ENCODE results near the gene NDUFA8.

Gene NDUFA8

DNA sequence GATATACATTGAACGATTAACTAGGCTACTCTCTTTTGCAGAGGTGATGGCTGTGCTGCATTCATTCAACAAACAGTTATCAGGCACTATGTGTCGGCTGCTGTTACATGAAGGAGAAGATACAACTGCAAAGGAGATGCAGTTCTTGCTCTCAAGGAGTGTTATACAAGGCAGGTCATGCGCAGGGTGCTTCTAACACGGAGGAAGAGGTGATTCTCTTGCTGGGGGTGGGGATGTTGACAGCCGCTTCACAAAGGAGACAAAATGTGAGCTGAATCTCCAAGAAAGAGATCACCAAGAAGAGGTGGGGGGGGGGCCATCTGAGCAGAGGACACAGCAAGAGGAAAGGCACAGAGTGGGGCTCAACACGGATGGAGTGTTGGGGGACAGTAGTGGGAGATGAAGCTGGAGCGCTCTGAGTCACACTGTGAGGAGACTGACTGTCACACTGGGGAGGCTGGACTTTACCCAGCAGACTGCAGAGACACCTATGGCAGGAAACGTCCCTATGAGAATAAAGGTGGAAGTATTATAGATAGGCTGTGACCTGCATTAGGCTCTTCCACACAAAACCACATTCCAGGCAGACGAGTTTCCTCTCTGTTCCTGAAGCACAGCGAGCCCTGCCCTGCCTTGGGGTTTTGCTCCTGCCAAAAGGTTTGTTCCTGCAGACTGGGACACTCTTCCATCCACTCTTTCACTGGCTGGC, 20.9 kb downstream of the NDUFA8 start:
- FAIRE-seq = no peak
- no peak for DNase-seq (ENCODE audit: low spot score)

- FAIRE-seq = no peak
Observed at GRCh38 chr9:122135529-122135859, 24.1 kb downstream of the NDUFA8 start.

GRCh38 chr9:122134822-122135528, 24.6 kb downstream of the NDUFA8 start:
- FAIRE-seq = no peak
- DNase-seq (ENCODE audit: low spot score) = no peak

More at GRCh38 chr9:122135529-122135859, 24.1 kb downstream of the NDUFA8 start:
- DNase-seq (ENCODE audit: low spot score) = no peak

GRCh38 chr9:122133984-122134535, 25.5 kb downstream of the NDUFA8 start:
- DNase-seq (ENCODE audit: low spot score) = no peak
- no peak for FAIRE-seq

- DNase-seq (ENCODE audit: low spot score) (no peak), FAIRE-seq (no peak)
Observed at GRCh38 chr9:122133263-122133983, 26.2 kb downstream of the NDUFA8 start.

DNA sequence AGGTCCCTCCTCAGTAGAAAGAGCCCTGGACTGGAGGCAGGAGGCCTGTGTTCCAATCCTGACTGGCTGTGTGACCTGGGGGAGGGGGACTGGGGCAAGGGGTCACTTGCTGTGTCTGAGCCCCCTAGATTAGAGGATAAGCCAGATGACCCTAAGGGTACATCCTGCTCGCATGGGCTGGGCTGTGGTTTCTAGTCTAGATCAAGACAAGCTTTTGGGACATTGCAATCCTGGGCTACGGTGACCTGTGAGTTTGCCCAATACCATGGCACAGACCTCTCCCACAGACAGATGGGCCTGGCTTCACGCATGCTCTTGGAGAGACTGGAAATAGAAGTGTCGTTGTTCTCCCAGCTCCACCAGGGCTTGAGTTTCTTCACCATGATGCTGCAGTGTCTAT, 27.0 kb downstream of the NDUFA8 start:
- no peak for FAIRE-seq
- DNase-seq (ENCODE audit: low spot score) = no peak

- FAIRE-seq (no peak), DNase-seq (ENCODE audit: low spot score) (no peak)
Observed at GRCh38 chr9:122131401-122132001, 28.1 kb downstream of the NDUFA8 start.

- no peak for FAIRE-seq
- no peak for DNase-seq (ENCODE audit: low spot score)
Observed at GRCh38 chr9:122130837-122131236, 28.7 kb downstream of the NDUFA8 start.

GRCh38 chr9:122129969-122130368, 29.6 kb downstream of the NDUFA8 start:
- DNase-seq (ENCODE audit: low spot score) (no peak), FAIRE-seq (no peak)

DNA sequence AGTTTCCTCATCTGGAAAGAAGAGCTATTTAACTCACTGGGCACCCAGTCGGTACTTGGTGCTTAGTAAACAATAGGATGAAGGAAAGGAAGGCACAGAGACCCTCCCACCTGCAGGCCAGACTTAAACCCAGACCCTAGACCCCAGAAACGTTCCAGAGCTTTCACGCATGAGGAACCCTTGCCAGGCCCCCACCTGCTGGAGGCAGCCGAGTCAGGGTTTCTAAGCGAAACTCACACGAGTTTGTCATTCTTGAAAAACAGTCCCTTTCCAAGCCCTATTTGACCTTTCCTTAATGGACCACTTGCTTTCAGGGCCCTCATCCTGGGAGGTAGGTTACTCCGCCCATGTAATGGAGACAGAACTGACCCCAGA, 30.6 kb downstream of the NDUFA8 start:
- no peak for DNase-seq (ENCODE audit: low spot score)
- no peak for FAIRE-seq

DNA sequence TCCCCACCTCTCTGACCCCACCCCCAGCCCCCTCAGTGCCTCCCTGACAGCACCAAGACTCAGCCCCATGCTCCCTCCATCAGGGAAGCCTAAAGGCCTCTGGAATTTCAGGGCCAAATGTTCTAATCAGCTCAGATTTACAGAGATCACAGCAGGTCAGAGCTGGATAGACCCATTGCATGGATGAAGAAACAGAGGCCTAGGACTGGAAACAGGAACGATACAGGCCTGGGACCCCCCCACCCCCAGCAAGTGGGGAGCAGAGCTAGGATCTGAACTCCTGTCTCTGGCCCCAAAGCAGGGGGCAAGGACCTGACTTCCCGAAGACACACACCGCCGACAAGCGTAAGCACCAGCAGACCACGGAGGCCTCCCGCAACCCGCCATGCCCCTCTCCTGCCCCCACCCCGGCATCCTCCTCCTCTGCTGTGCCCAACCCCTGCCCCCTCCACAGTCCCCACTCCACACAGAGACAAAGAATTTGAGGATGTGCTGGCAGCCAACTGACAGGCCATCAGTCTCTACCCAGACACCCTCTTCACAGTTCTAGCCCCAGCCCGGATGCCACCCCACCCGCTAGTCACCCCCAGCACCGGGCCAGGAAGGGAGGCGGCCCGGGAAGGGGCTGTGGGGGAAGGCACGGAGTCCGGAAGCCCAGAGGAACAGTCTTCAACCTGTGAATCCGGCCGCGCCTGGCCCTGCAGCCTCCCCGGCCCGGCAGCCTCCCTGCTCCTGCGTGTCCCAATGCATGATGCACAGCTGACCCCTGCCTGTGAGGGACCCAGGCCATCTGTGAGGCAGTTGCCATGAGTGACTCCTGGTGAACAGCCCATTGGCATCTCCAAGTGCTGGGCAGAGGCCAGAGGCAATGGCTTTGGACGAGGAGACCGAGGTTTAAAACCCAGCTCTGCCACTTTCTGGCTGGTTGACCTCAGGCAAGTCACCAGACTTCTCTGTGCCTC, 31.3 kb downstream of the NDUFA8 start:
- FAIRE-seq = no peak

GRCh38 chr9:122127396-122127798, 32.2 kb downstream of the NDUFA8 start:
- FAIRE-seq (no peak), DNase-seq (ENCODE audit: low spot score) (no peak)

More for the DNA sequence above, 31.3 kb downstream of the NDUFA8 start:
- no peak for DNase-seq (ENCODE audit: low spot score)

DNA sequence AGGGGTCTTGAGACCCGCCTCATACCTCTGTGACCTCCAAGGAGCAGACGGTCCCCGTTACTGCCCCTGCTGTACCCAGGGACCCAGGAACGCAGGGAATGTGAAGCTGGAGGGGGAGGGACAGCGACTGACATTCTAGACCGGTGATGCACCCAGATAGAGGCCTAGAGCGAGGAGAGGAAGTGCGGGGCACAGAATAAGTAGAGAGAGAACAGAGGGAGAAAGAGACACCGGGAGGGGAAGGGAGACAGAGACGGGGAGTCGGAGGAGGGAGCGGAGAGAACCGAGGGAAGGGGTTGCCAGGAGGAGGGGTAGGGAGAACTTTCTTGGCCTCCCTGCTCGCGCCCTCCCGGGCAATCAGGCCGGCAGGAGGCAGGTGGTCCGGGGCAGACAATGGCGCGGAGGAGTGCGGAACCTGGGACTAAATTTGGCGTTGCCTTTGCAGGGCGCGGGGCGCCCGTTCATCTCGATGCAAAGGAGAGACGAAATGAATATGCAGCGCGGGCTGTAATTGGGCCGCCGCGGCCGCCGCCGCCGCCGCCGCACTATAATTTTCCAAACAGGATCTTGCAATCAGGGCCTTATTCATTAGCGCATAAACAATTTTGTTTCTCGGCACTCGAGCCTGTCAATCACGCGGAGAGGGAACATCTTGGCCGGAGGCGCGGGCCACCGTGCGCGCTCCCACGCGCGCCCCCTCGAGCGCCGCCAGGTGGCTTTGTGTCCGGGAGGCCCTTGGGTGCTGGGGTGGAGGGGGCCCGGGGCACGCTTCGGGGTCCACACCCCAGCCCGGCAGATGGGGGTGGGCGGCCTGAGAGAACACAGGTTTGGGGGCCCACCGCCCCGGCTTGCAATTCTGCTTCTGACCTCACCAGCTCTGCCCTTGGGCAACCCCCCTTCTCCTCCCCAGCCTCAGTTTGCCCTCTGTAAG, 33.0 kb downstream of the NDUFA8 start:
- peak; percentile 65 for DNase-seq (ENCODE audit: low spot score)

GRCh38 chr9:122125509-122126330, 33.9 kb downstream of the NDUFA8 start:
- peak; percentile 58 for FAIRE-seq

More for the DNA sequence above, 33.0 kb downstream of the NDUFA8 start:
- peak; percentile 20 for FAIRE-seq

GRCh38 chr9:122125158-122125508, 34.4 kb downstream of the NDUFA8 start:
- DNase-seq (ENCODE audit: low spot score) (peak; percentile 83), FAIRE-seq (no peak)

More at GRCh38 chr9:122125509-122126330, 33.9 kb downstream of the NDUFA8 start:
- DNase-seq (ENCODE audit: low spot score) = peak; percentile 36

DNA sequence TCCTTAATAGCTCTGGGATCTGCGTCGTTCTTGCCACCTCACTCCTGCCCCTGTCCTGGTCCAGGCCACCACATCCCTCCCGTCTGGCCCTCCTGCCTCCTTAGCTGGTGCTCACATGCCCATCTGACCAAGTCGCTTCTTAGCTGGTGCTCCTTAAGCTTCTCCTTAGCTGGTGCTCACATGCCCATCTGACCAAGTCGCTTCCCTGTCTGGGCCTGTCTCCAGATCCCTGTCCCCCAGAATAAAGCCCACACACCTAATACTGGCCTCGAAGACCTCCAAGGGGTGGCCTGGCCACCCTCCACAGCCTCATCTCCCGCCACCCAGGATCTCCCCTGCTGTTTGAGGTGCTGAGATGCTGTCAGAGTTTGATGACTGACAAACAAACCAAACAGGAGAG, 35.1 kb downstream of the NDUFA8 start:
- no peak for FAIRE-seq
- no peak for DNase-seq (ENCODE audit: low spot score)

GRCh38 chr9:122124048-122124447, 35.5 kb downstream of the NDUFA8 start:
- FAIRE-seq (no peak), DNase-seq (ENCODE audit: low spot score) (no peak)

DNA sequence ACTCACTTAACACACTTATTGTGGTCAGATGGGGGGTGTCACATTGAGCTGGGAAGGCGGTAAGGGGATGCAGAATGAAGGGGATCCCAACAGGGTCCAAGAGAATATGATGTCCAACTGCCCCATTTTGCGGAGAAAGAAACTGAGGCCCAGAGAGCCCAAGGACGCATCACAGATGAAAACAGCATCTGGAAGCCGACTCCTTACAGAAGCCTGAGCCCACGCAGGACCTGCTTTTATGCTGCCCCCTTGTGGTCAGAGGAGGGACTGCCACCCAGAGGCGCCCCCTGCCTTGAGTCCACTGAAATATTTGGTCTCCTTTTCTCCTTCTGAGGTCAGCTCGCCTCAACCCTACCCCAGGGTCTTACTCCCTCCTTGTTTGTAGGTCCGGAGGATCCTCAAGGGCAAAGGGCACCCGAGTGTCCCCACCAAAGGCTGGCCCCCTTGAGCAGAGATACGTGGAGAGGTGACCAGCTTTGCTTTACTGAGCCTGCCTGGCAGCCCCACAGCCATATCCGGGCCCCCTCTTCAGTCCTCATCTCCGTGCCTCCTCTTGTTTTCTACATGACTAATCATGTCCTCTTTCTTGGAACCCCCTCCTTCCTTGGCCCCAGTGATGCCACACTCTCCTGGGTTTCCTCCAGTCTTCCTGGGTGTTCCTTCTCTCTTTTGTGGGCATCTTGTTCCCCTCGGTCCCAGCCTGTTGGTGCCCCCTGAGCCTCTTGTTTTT, 36.5 kb downstream of the NDUFA8 start:
- FAIRE-seq = no peak

More for the DNA sequence above, 36.5 kb downstream of the NDUFA8 start:
- peak; percentile 76 for DNase-seq (ENCODE audit: low spot score)
